Body of pancreas (tissue), 4 donors: Measurements from ENCODE around the gene CHST4. TPM values are rescaled to one million over a fixed set of nuclear protein-coding genes. Genes with fewer than 3 reads are reported as not detected.
A peak's percentile ranks its signal among the peaks of the same experiment; 100 is the strongest.

ENCODE experiments used
- ATAC-seq: fragments of 150-250 bp; one replicate; pipeline ENCODE4 v1.9.1; 2016
- DNase-seq, 4 donors: peaks; one replicate each; pipeline ENCODE4 v3.0.0-alpha.2; 2019
- H3K27ac ChIP-seq, 4 donors: fragments of 200-600 bp; sonication (generic); 1 replicate in 3 of 4; 2 replicates in 1 of 4; pipeline versions ENCODE4 v1.5.1 to v1.6.1; 2016 to 2019; ENCODE audit warnings: mild to moderate bottlenecking in 1 of 4, mixed read lengths in 1 of 4, moderate library complexity in 1 of 4
- H3K27me3 ChIP-seq, 2 donors: fragments of 200-600 bp; sonication (generic); one replicate each; pipeline ENCODE4 v1.6.0; 2016; ENCODE audit warnings: mild to moderate bottlenecking in 1 of 2
- H3K36me3 ChIP-seq, 2 donors: fragments of 200-600 bp; sonication (generic); replicated peaks in 1 of 2; 2 replicates each; pipeline ENCODE4 v1.5.1; 2016; ENCODE audit warnings: low read depth in 2 of 2; ENCODE audit not compliant: insufficient read depth in 1 of 2
- H3K4me1 ChIP-seq: fragments of 200-600 bp; sonication (generic); one replicate; pipeline ENCODE4 v1.6.0; 2016
- H3K4me3 ChIP-seq, 2 donors: fragments of 200-600 bp; sonication (generic); 1 replicate in 1 of 2; 2 replicates in 1 of 2; pipeline ENCODE4 v1.5.1; 2016 to 2019
- H3K9me3 ChIP-seq, 3 donors: fragments of 200-600 bp; sonication (generic); 1 replicate in 2 of 3; 2 replicates in 1 of 3; pipeline ENCODE4 v1.5.1; 2016
- POLR2A ChIP-seq, 3 donors: fragments of 450-650 bp; IDR thresholded peaks; one replicate each; pipeline ENCODE4 v1.6.1; 2016; ENCODE audit warnings: antibody characterized with exemption in 3 of 3, mild to moderate bottlenecking in 2 of 3
- WGBS, 2 donors: methylation state at CpG; one replicate each; pipeline ENCODE4 v1.1.5; 2017; 5-methylcytosine and 5-hydroxymethylcytosine counted together
- intact Hi-C: fragments of 100-400 bp; cut with DNase I; formaldehyde crosslinking; loops from one replicate; pipeline ENCODE4 v1.15.1; 2023
- total RNA-seq, 2 donors: library from RNA; depleted of rRNA; stranded (reverse); fragments of >200 nt; gene quantifications; one replicate each; pipeline ENCODE4 v1.1.0, GENCODE V29; 2016
- TF ChIP-seq, protein P1 (sequence below), 7 experiments: fragments of 450-650 bp in 4 of 7; fragments of 200-600 bp in 3 of 7; sonication (generic) in 3 of 7; IDR thresholded peaks; one replicate each; pipeline ENCODE4 v1.5.1; 2016 to 2019; ENCODE audit warnings: antibody characterized with exemption in 7 of 7

Gene CHST4
- total RNA-seq, 2 donors from 2014 or later, result 21.8 to 23.4 TPM

DNA sequence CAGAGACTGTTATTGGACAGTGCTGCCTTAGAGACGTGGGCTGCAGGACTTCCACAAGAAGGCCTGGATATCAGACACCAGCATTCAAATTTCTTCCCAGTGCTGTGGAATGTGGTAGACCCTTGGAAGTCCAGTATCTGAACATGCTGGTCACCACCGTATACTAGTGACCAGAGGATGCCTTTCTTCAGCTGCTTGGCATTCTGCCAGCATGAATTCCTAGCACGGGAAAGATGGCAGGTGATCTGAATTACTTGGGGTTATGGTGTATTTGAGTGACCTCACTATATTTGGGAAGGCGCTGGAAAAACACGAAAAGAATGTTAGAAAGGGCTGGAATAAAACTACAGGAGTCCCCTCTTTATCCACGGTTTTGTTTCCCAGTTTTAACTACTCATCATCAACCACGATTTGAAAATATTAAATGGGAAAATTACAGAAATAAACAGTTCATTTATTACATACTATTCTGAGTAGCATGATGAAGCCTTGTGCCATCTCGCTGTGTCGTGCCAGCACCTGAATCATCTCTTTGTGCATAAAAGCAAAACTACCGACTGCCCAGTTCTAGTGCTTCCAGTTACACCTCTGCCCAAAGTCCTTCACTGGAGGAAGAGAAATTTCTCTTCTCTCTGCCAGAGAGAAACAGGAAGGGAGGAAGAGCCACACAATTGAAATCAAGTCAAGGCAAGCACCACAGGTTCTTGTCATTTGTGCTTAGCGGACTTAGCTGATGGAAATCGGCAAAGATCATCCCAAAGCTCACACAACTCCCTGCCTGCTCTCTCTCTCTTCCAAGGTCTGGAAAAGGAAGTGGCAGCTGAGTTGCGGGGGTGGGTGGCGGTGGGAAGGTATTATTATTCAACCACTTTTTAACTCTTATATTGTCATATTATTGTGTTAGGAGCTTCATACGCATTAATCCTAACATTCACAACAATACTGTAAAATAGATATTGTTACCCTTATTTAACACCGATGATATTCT lies 1.4 kb upstream of the CHST4 start:
- ATAC-seq (no peak), DNase-seq (no peak)
- Histone ChIP-seq H3K9me3 (no peaks in the 10 kb centered on the region), H3K27me3 (no peaks in the 10 kb centered on the region), H3K36me3 (no peaks in the 10 kb centered on the region), H3K4me3 (no peak overlapping the region), H3K27ac (peak overlapping the region in 1 of 4 donors; percentile 66), H3K4me1 (no peaks in the 10 kb centered on the region)
- intact Hi-C loops, result no loop called here
- no peak for TF ChIP-seq POLR2A (IDR thresholded peaks at IDR 0.05)
- TF ChIP-seq, protein P1, sequence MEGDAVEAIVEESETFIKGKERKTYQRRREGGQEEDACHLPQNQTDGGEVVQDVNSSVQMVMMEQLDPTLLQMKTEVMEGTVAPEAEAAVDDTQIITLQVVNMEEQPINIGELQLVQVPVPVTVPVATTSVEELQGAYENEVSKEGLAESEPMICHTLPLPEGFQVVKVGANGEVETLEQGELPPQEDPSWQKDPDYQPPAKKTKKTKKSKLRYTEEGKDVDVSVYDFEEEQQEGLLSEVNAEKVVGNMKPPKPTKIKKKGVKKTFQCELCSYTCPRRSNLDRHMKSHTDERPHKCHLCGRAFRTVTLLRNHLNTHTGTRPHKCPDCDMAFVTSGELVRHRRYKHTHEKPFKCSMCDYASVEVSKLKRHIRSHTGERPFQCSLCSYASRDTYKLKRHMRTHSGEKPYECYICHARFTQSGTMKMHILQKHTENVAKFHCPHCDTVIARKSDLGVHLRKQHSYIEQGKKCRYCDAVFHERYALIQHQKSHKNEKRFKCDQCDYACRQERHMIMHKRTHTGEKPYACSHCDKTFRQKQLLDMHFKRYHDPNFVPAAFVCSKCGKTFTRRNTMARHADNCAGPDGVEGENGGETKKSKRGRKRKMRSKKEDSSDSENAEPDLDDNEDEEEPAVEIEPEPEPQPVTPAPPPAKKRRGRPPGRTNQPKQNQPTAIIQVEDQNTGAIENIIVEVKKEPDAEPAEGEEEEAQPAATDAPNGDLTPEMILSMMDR (IDR thresholded peaks at IDR 0.05), result no peak
- WGBS, 2 donors, result 51% methylated on average over 16 of the region's 16 CpGs

DNA sequence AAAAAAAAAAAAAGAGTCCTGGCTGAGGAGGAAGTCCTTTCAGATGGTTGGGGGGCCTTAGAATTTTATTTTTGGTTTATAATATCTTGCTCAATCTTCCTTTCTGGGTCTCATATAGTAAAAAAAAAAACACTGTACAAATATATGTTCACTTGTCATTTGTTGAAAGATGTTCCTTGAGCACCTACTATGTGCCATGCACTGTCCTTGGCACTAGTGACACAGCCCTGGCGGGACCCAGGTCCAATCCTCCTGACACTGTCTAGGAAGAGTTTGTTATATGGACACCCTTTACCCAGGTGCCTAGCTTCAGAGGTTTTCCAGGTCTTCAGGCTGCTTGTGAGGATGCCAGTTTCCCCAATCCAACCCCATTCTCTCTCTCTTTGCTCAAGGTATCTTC lies 2.0 kb downstream of the CHST4 start:
- Histone ChIP-seq H3K27ac (no peak overlapping the region), H3K27me3 (no peaks in the 10 kb centered on the region), H3K9me3 (no peaks in the 10 kb centered on the region), H3K4me1 (no peaks in the 10 kb centered on the region), H3K4me3 (no peak overlapping the region), H3K36me3 (no peaks in the 10 kb centered on the region)
- TF ChIP-seq POLR2A (IDR thresholded peaks at IDR 0.05), result no peak
- TF ChIP-seq, protein P1 (IDR thresholded peaks at IDR 0.05), result no peak
- 79% methylated on average over 1 of the region's 1 CpG for WGBS, 2 donors
- no peak for ATAC-seq
- intact Hi-C loops, result no loop called here
- DNase-seq, result no peak

DNA sequence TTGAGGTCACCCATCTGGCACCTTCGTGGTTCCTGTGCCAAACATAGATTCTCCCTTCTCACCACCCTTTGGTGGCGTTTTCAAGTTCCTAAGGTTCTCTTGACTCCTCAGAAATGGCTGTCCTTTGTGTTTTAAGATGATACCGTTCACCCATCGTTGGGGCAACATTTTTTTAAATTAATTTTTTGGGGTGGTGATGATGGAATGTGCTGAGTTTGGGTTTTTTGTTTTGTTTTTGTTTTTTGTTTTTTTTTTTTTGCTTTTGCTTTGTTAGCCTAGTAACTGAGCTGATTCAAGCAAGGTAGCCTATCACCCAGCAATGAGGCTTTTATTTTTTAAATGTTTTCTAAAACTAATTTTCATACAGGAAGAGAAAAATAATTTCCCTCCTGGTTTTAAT lies 2.6 kb downstream of the CHST4 start:
- H3K27ac ChIP-seq, result no peak overlapping the region
- H3K36me3 ChIP-seq, result no peaks in the 10 kb centered on the region
- TF ChIP-seq POLR2A (IDR thresholded peaks at IDR 0.05), result no peak
- TF ChIP-seq, protein P1 (IDR thresholded peaks at IDR 0.05), result no peak
- no peak overlapping the region for H3K4me3 ChIP-seq
- WGBS, 2 donors, result 60 to 62% methylated on average over 4 of the region's 4 CpGs
- no peak for DNase-seq
- H3K4me1 ChIP-seq, result no peaks in the 10 kb centered on the region
- H3K27me3 ChIP-seq, result no peaks in the 10 kb centered on the region
- H3K9me3 ChIP-seq, result no peaks in the 10 kb centered on the region
- intact Hi-C loops, result no loop called here
- no peak for ATAC-seq

DNA sequence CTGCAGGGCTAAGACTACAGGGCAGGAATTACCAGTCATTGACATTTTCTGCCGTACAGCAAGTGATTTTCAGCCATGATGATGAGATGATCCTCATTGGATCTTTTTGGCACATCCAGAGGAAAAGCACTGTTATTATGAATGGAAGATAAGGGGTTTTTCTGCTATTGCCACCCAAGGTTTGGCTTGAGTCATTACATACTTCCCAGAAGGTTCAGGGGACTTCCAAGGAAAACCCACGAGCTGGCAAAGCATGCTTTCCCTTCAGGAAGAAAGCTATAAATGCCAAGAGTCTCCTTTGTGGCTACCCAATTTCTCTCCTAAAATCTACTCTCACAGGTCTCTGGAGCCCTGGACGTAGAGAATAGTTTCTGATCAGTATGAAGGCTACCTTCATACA lies 6.1 kb downstream of the CHST4 start:
- H3K4me1 ChIP-seq, result no peaks in the 10 kb centered on the region
- H3K27ac ChIP-seq, result no peak overlapping the region
- no peaks in the 10 kb centered on the region for H3K27me3 ChIP-seq
- H3K4me3 ChIP-seq, result no peak overlapping the region
- WGBS, 2 donors, result 54 to 64% methylated on average over 3 of the region's 3 CpGs
- TF ChIP-seq, protein P1 (IDR thresholded peaks at IDR 0.05), result no peak
- TF ChIP-seq POLR2A (IDR thresholded peaks at IDR 0.05), result no peak
- DNase-seq (no peak), ATAC-seq (no peak)
- H3K9me3 ChIP-seq, result no peaks in the 10 kb centered on the region
- H3K36me3 ChIP-seq, result no peaks in the 10 kb centered on the region
- intact Hi-C loops, result no loop called here
